Heart left ventricle (tissue), 13 donors: ENCODE data around the gene CCDC148.

Source experiments
- POLR2A ChIP-seq, 2 donors: fragments of 450-650 bp; IDR thresholded peaks; one replicate each; pipeline ENCODE4 v1.6.1; 2017; ENCODE audit warnings: antibody characterized with exemption in 2 of 2, mild to moderate bottlenecking in 2 of 2, moderate library complexity in 2 of 2
- TF ChIP-seq, protein P1 (sequence below), 12 donors: fragments of 200-600 bp; sonication (generic) in 4 of 12; IDR thresholded peaks; one replicate each; pipeline versions ENCODE4 v1.5.0 to v1.8.0; 2018 to 2022; ENCODE audit warnings: antibody characterized with exemption in 12 of 12, mild to moderate bottlenecking in 5 of 12
- donor health status: ischemic (EF 13 %, LVEDD 7.1; RV severe dilation, severe dysfunction).
- donor health status: DM: no; HTN: yes; CAD: no.
- donor health status: DM: no; HTN: no; CAD: no.
- donor health status: ischemic (EF 25% LVEDD 6.9; RV normal size, moderate dysfunction).
- donor health status: ischemic (EF 25% LVEDD 5.7; RV mildly dilated, moderate dysfunction).
- donor health status: ischemic (EF 35%, LVEDD 5.7; RV mildly dilated, moderate dysfunction).
- donor health status: nonischemic (EF 11% LVEDD 7.7; RV severe dilation, severe dysfunction).
- donor health status: DM: yes; HTN: yes; CAD: no.
- donor health status: PGD.
- donor health status: ischemic (EF 29% LVEDD 5.4; RV normal size, mild dysfunction).
- donor health status: nonischemic (EF 23%, LVEDD 6.1; RV moderate dilation, normal function).

GRCh38 chr2:158395166-158395565 lies 61.4 kb downstream of the CCDC148 start:
- TF ChIP-seq, protein P1, sequence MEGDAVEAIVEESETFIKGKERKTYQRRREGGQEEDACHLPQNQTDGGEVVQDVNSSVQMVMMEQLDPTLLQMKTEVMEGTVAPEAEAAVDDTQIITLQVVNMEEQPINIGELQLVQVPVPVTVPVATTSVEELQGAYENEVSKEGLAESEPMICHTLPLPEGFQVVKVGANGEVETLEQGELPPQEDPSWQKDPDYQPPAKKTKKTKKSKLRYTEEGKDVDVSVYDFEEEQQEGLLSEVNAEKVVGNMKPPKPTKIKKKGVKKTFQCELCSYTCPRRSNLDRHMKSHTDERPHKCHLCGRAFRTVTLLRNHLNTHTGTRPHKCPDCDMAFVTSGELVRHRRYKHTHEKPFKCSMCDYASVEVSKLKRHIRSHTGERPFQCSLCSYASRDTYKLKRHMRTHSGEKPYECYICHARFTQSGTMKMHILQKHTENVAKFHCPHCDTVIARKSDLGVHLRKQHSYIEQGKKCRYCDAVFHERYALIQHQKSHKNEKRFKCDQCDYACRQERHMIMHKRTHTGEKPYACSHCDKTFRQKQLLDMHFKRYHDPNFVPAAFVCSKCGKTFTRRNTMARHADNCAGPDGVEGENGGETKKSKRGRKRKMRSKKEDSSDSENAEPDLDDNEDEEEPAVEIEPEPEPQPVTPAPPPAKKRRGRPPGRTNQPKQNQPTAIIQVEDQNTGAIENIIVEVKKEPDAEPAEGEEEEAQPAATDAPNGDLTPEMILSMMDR (IDR thresholded peaks at IDR 0.05), result no peak
- no peak for TF ChIP-seq POLR2A (IDR thresholded peaks at IDR 0.05)
